K562 (cell line): ENCODE results near the gene SETMAR. TPM values are rescaled to one million over a fixed set of nuclear protein-coding genes. Genes with fewer than 3 reads are reported as not detected.
A peak's percentile ranks its signal among the peaks of the same experiment; 100 is the strongest.

Experiments
- ARNT ChIP-seq, 2 experiments: fragments of 450-650 bp; IDR thresholded peaks; 2 replicates each; pipeline ENCODE4 v1.6.1; 2016; ENCODE audit warnings: mild to moderate bottlenecking in 1 of 2
- GABPB2 ChIP-seq: fragments of 250-450 bp; sonication (Bioruptor Pico); conservative IDR thresholded peaks from 2 replicates; pipeline ENCODE4 v1.5.1; 2021; ENCODE audit warnings: mild to moderate bottlenecking
- GMEB1 ChIP-seq: fragments of 250-450 bp; sonication (Bioruptor Pico); IDR thresholded peaks from 2 replicates; pipeline ENCODE4 v1.4.0; 2020; ENCODE audit warnings: mild to moderate bottlenecking
- HMGN3 ChIP-seq: IDR thresholded peaks from 2 replicates; pipeline ENCODE4 v1.6.1; 2011; ENCODE audit warnings: borderline replicate concordance, low read depth, mild to moderate bottlenecking, mixed read lengths, low read length; ENCODE audit not compliant: insufficient read length; ENCODE audit errors: extremely low read depth
- HNRNPLL ChIP-seq: fragments of 200-400 bp; formaldehyde crosslinking; IDR thresholded peaks from 2 replicates; pipeline ENCODE4 v1.6.1; 2017; ENCODE audit warnings: low read length, low read depth, mild to moderate bottlenecking; ENCODE audit not compliant: poor library complexity, severe bottlenecking
- KDM4B ChIP-seq, 2 experiments: fragments of 450-650 bp in 1 of 2; sonication (generic) in 1 of 2; IDR thresholded peaks; 2 replicates each; pipeline ENCODE4 v1.6.1; 2016 to 2017; ENCODE audit warnings: borderline replicate concordance in 2 of 2, antibody characterized with exemption in 1 of 2, low read depth in 1 of 2, mild to moderate bottlenecking in 1 of 2
- NCOA6 ChIP-seq: fragments of 450-650 bp; IDR thresholded peaks from 2 replicates; pipeline ENCODE4 v1.6.1; 2017; ENCODE audit warnings: mild to moderate bottlenecking
- PTBP1 ChIP-seq: fragments of 200-400 bp; formaldehyde crosslinking; IDR thresholded peaks from 2 replicates; pipeline ENCODE4 v1.6.1; 2017; ENCODE audit warnings: low read depth, low read length
- SMARCB1 ChIP-seq: IDR thresholded peaks from 2 replicates; pipeline ENCODE4 v1.6.1; 2011; ENCODE audit warnings: improper control_type of control experiment, low read depth; ENCODE audit not compliant: insufficient read length
- SREBF1 ChIP-seq: fragments of 150-350 bp; IDR thresholded peaks from 2 replicates; pipeline ENCODE4 v1.6.1; 2014; ENCODE audit warnings: antibody characterized with exemption, low read depth, low read length, borderline replicate concordance
- STAT5B ChIP-seq: fragments of 250-450 bp; sonication (Bioruptor Pico); IDR thresholded peaks from 2 replicates; pipeline ENCODE4 v1.8.0; 2021; ENCODE audit warnings: mild to moderate bottlenecking, inconsistent platforms
- TCFL5 ChIP-seq: fragments of 250-450 bp; sonication (Bioruptor Pico); conservative IDR thresholded peaks from 2 replicates; pipeline ENCODE4 v1.6.1; 2021; ENCODE audit warnings: mild to moderate bottlenecking, moderate library complexity, matching md5 sums
- ZNF639 ChIP-seq, 2 experiments: fragments of 200-800 bp in 1 of 2; sonication (Bioruptor generic) in 1 of 2; sonication (generic) in 1 of 2; formaldehyde crosslinking in 1 of 2; IDR thresholded peaks in 1 of 2; conservative IDR thresholded peaks in 1 of 2; 2 replicates each; pipeline versions ENCODE4 v1.5.0 to v1.6.1; 2016 to 2020; ENCODE audit warnings: missing compliant biosample characterization in 1 of 2, missing genetic modification characterization in 1 of 2, missing genetic modification reagents in 1 of 2
- polyA plus RNA-seq, 8 experiments: library from polyadenylated mRNA; depleted of rRNA in 4 of 8; stranded (reverse) in 5 of 8; unstranded in 3 of 8; fragments of >200 nt; fragmentation: Nextera tagmentation in 2 of 8; fragmentation: Illumina TruSeq in 1 of 8; extraction: Ambion mirVana in 2 of 8; extraction: Trizol in 1 of 8; gene quantifications; 2 replicates each; pipeline versions ENCODE4 v1.2.1 to v1.2.3, GENCODE V29; 2011 to 2014; ENCODE audit warnings: inconsistent platforms in 1 of 8, missing spikeins in 1 of 8
- total RNA-seq, 7 experiments: library from RNA; depleted of rRNA in 6 of 7; stranded (reverse); fragments of >200 nt in 6 of 7; fragmentation: Illumina TruSeq in 2 of 7; extraction: Trizol in 2 of 7; gene quantifications; 2 replicates each; pipeline versions ENCODE4 v1.2.1 to v1.2.3, GENCODE V29; 2011 to 2021; ENCODE audit warnings: low replicate concordance in 1 of 7
- TF ChIP-seq, protein P1 (sequence below): fragments of 450-650 bp; IDR thresholded peaks from 2 replicates; pipeline ENCODE4 v1.6.1; 2017; ENCODE audit warnings: mild to moderate bottlenecking, moderate library complexity
- TF ChIP-seq, protein P2 (sequence below): sonication (generic); formaldehyde crosslinking; IDR thresholded peaks from 2 replicates; pipeline ENCODE4 v1.8.0; 2022; ENCODE audit warnings: missing genetic modification reagents, mild to moderate bottlenecking, moderate library complexity, borderline replicate concordance
- TF ChIP-seq, protein P3 (sequence below), 2 experiments: fragments of 450-650 bp; IDR thresholded peaks; 2 replicates each; pipeline ENCODE4 v1.6.1; 2016

The SETMAR gene
- total and polyA plus RNA-seq, 9 of the 15 experiments (the other 6 are each of a cell fraction or from before 2014, with no cell fraction given): 5.5 to 25.1 (median 18.2) TPM

GRCh38 chr3:4303187-4304123, at the start of gene SETMAR (continued):
- TF ChIP-seq KDM4B (IDR thresholded peaks at IDR 0.05; ENCODE audit: borderline replicate concordance in 2 of 2, low read depth in 1 of 2) (peak in 1 of 2 experiments; percentile 70; a peak in 1 of 4 replicates), TCFL5 (CRISPR knock-in tag) (no peak), HMGN3 (peak; percentile 62), STAT5B (CRISPR knock-in tag) (no peak), NCOA6 (no peak), SREBF1 (0 out of 2 replicates have a peak, but pooled peaks have one; percentile 18), PTBP1 (no peak), GABPB2 (CRISPR knock-in tag) (no peak), SMARCB1 (no peak), HNRNPLL (no peak), GMEB1 (CRISPR knock-in tag) (peak; percentile 78), ARNT (IDR thresholded peaks at IDR 0.05) (0 out of 4 replicates have a peak, but pooled peaks of 1 of the 2 experiments have one; percentile 81), ZNF639 (CRISPR knock-in tag; conservative IDR thresholded peaks at IDR 0.05 in 1 of 2, IDR thresholded peaks at IDR 0.05 in 1 of 2) (peak in 1 of 2 experiments; percentile 70; a peak in 2 of 4 replicates)
- TF ChIP-seq, protein P1, sequence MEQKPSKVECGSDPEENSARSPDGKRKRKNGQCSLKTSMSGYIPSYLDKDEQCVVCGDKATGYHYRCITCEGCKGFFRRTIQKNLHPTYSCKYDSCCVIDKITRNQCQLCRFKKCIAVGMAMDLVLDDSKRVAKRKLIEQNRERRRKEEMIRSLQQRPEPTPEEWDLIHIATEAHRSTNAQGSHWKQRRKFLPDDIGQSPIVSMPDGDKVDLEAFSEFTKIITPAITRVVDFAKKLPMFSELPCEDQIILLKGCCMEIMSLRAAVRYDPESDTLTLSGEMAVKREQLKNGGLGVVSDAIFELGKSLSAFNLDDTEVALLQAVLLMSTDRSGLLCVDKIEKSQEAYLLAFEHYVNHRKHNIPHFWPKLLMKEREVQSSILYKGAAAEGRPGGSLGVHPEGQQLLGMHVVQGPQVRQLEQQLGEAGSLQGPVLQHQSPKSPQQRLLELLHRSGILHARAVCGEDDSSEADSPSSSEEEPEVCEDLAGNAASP: no peak
- TF ChIP-seq, protein P2, sequence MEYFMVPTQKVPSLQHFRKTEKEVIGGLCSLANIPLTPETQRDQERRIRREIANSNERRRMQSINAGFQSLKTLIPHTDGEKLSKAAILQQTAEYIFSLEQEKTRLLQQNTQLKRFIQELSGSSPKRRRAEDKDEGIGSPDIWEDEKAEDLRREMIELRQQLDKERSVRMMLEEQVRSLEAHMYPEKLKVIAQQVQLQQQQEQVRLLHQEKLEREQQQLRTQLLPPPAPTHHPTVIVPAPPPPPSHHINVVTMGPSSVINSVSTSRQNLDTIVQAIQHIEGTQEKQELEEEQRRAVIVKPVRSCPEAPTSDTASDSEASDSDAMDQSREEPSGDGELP: peak; percentile 73; the same call in 1 of the 2 replicates
- TF ChIP-seq, protein P3, sequence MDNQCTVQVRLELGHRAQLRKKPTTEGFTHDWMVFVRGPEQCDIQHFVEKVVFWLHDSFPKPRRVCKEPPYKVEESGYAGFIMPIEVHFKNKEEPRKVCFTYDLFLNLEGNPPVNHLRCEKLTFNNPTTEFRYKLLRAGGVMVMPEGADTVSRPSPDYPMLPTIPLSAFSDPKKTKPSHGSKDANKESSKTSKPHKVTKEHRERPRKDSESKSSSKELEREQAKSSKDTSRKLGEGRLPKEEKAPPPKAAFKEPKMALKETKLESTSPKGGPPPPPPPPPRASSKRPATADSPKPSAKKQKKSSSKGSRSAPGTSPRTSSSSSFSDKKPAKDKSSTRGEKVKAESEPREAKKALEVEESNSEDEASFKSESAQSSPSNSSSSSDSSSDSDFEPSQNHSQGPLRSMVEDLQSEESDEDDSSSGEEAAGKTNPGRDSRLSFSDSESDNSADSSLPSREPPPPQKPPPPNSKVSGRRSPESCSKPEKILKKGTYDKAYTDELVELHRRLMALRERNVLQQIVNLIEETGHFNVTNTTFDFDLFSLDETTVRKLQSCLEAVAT (IDR thresholded peaks at IDR 0.05): no peak
